Endothelial cell of umbilical vein (primary cell): Measurements from ENCODE around the gene ARHGEF16. TPM values are rescaled to one million over a fixed set of nuclear protein-coding genes. Genes with fewer than 3 reads are reported as not detected.

Experiments used
- BruUV-seq: library from RNA; stranded (reverse); fragments of 400-500 nt; replicated peaks from 2 replicates; lab custom pipeline; 2021; lab: Mats Ljungman, UMichigan
- CTCF ChIA-PET: fragments of 300-600, 350-600 bp; sonication (Branson Sonifier 250); formaldehyde crosslinking; loops from one replicate; lab custom pipeline; 2021; ENCODE audit warnings: antibody characterized with exemption, inconsistent platforms; lab: Charles Lee
- POLR2A ChIA-PET: fragments of 300-600, 350-600 bp; sonication (Branson Sonifier 250); formaldehyde crosslinking; loops from one replicate; lab custom pipeline; 2021; ENCODE audit warnings: antibody characterized with exemption, inconsistent platforms; lab: Charles Lee
- DNase-seq: peaks from one replicate; pipeline ENCODE4 v3.0.0-alpha.2; 2011; ENCODE audit warnings: low read depth, low spot score
- FAIRE-seq: peaks from 2 replicates; lab custom pipeline; 2011; peaks lifted over from hg19 to GRCh38; lab: Jason Lieb, UNC
- H2AFZ ChIP-seq: 2 replicates; pipeline ENCODE4 v1.6.0; 2012; ENCODE audit warnings: low read depth, low read length, control low read depth, inconsistent platforms
- H3K27ac ChIP-seq: 2 replicates; pipeline ENCODE4 v1.5.1; 2011; ENCODE audit warnings: low read depth, mild to moderate bottlenecking, control low read depth, low read length, moderate library complexity; ENCODE audit not compliant: insufficient read depth
- H3K27me3 ChIP-seq, 2 experiments: 2 replicates each; pipeline versions ENCODE4 v1.6.0 to v1.6.1; 2011; ENCODE audit warnings: low read length in 2 of 2, mixed read lengths in 1 of 2; ENCODE audit not compliant: control insufficient read depth in 2 of 2, insufficient read depth in 2 of 2
- H3K36me3 ChIP-seq, 2 experiments: 2 replicates in 1 of 2; 3 replicates in 1 of 2; pipeline ENCODE4 v1.5.1; 2011; ENCODE audit warnings: low read length in 2 of 2, mild to moderate bottlenecking in 1 of 2, moderate library complexity in 1 of 2; ENCODE audit not compliant: control insufficient read depth in 2 of 2, insufficient read depth in 2 of 2; ENCODE audit errors: extremely low read depth in 1 of 2
- H3K4me1 ChIP-seq: 3 replicates; pipeline ENCODE4 v1.5.1; 2011; ENCODE audit warnings: mild to moderate bottlenecking, low read length; ENCODE audit not compliant: control insufficient read depth, insufficient read depth; ENCODE audit errors: extremely low read depth
- H3K4me2 ChIP-seq: 2 replicates; pipeline ENCODE4 v1.6.1; 2011; ENCODE audit warnings: low read length, control low read depth, mixed read lengths; ENCODE audit not compliant: insufficient read depth
- H3K4me3 ChIP-seq, 3 experiments: fragments of 200-600 bp in 1 of 3; sonication (generic), shearing (Covaris generic) in 1 of 3; replicated peaks in 1 of 3; 2 replicates each; pipeline ENCODE4 v1.5.1; 2011 to 2016; ENCODE audit warnings: control low read depth in 3 of 3, low read length in 3 of 3, mild to moderate bottlenecking in 2 of 3, inconsistent platforms in 1 of 3, low read depth in 1 of 3, moderate library complexity in 1 of 3; ENCODE audit not compliant: insufficient read depth in 1 of 3
- H3K79me2 ChIP-seq: 2 replicates; pipeline ENCODE4 v1.6.0; 2012; ENCODE audit warnings: low read length, inconsistent platforms; ENCODE audit not compliant: control insufficient read depth, insufficient read depth
- H3K9ac ChIP-seq: replicated peaks from 2 replicates; pipeline ENCODE3; 2011; ENCODE audit warnings: low read length, control low read depth; ENCODE audit not compliant: insufficient read depth; ENCODE audit errors: extremely low read depth
- H3K9me1 ChIP-seq: replicated peaks from 3 replicates; pipeline ENCODE4 v1.6.0; 2011; ENCODE audit warnings: mild to moderate bottlenecking, low read length; ENCODE audit not compliant: control insufficient read depth, insufficient read depth; ENCODE audit errors: extremely low read depth
- H3K9me3 ChIP-seq: replicated peaks from 2 replicates; pipeline ENCODE4 v1.5.1; 2012; ENCODE audit warnings: low read length, inconsistent platforms; ENCODE audit not compliant: control insufficient read depth, insufficient read depth
- H4K20me1 ChIP-seq: replicated peaks from 2 replicates; pipeline ENCODE3; 2011; ENCODE audit warnings: mild to moderate bottlenecking, low read length; ENCODE audit not compliant: control insufficient read depth, insufficient read depth; ENCODE audit errors: extremely low read depth
- EZH2 ChIP-seq: IDR thresholded peaks from 2 replicates; pipeline ENCODE4 v1.6.1; 2012; ENCODE audit warnings: borderline replicate concordance, low read depth, mild to moderate bottlenecking, moderate library complexity, low read length, inconsistent platforms; ENCODE audit not compliant: severe bottlenecking
- FOS ChIP-seq: IDR thresholded peaks from 2 replicates; pipeline ENCODE4 v1.6.1; 2011; ENCODE audit warnings: mild to moderate bottlenecking, low read length, moderate library complexity, borderline replicate concordance; ENCODE audit not compliant: insufficient read depth
- GATA2 ChIP-seq: IDR thresholded peaks from 2 replicates; pipeline ENCODE4 v1.7.0; 2011; ENCODE audit warnings: low read depth, mild to moderate bottlenecking, moderate library complexity, mixed read lengths, low read length; ENCODE audit not compliant: insufficient read length, insufficient read depth
- JUN ChIP-seq: IDR thresholded peaks from 2 replicates; pipeline ENCODE4 v1.6.1; 2011; ENCODE audit warnings: borderline replicate concordance, low read depth; ENCODE audit not compliant: insufficient read length, insufficient read depth
- MYC ChIP-seq: IDR thresholded peaks from one replicate; pipeline ENCODE4 v1.6.1; 2011; ENCODE audit warnings: mild to moderate bottlenecking, low read depth, low read length
- POLR2A ChIP-seq: IDR thresholded peaks from 2 replicates; pipeline ENCODE4 v1.6.1; 2012; ENCODE audit warnings: low read depth, mild to moderate bottlenecking, control low read depth, low read length
- POLR2AphosphoS5 ChIP-seq: IDR thresholded peaks from 2 replicates; pipeline ENCODE4 v1.6.1; 2012; ENCODE audit warnings: low read depth, mild to moderate bottlenecking, control low read depth, low read length, moderate library complexity; ENCODE audit not compliant: insufficient read depth
- dilution Hi-C: fragments of 300-500 bp; cut with MboI; formaldehyde crosslinking; loops from one replicate; pipeline ENCODE4 v1.15.0; 2019; ENCODE audit warnings: low sequenced_read_pairs; ENCODE audit not compliant: extremely low pct_ligation_motif_present
- intact Hi-C: fragments of 100-400 bp; cut with micrococcal nuclease; formaldehyde crosslinking; loops from one replicate; pipeline ENCODE4 v1.10.0; 2022
- polyA plus RNA-seq, 4 experiments: library from polyadenylated mRNA; depleted of rRNA in 3 of 4; stranded (reverse) in 3 of 4; unstranded in 1 of 4; fragments of >200 nt; gene quantifications; 2 replicates each; pipeline versions ENCODE4 v1.2.1 to v1.2.3, GENCODE V29; 2011 to 2012; ENCODE audit warnings: missing spikeins in 1 of 4
- total RNA-seq: library from RNA; stranded (reverse); gene quantifications from 2 replicates; pipeline ENCODE4 v1.2.3, GENCODE V29; 2021
- TF ChIP-seq, protein P1 (sequence below): IDR thresholded peaks from 2 replicates; pipeline ENCODE4 v1.6.1; 2011; ENCODE audit not compliant: insufficient read depth, insufficient read length
- TF ChIP-seq, protein P2 (sequence below), 2 donors: IDR thresholded peaks; 1 replicate in 1 of 2; 2 replicates in 1 of 2; pipeline ENCODE4 v1.5.1; 2011; ENCODE audit warnings: low read length in 2 of 2, mild to moderate bottlenecking in 2 of 2, moderate library complexity in 2 of 2, control low read depth in 1 of 2, inconsistent platforms in 1 of 2, low read depth in 1 of 2; ENCODE audit not compliant: insufficient read depth in 1 of 2; ENCODE audit errors: extremely low read depth in 1 of 2

Gene ARHGEF16
- total and polyA plus RNA-seq, 2 donors (not counting 3 experiments of a cell fraction or from before 2014, with no cell fraction given), result 0.52 to 1.3 TPM

DNA sequence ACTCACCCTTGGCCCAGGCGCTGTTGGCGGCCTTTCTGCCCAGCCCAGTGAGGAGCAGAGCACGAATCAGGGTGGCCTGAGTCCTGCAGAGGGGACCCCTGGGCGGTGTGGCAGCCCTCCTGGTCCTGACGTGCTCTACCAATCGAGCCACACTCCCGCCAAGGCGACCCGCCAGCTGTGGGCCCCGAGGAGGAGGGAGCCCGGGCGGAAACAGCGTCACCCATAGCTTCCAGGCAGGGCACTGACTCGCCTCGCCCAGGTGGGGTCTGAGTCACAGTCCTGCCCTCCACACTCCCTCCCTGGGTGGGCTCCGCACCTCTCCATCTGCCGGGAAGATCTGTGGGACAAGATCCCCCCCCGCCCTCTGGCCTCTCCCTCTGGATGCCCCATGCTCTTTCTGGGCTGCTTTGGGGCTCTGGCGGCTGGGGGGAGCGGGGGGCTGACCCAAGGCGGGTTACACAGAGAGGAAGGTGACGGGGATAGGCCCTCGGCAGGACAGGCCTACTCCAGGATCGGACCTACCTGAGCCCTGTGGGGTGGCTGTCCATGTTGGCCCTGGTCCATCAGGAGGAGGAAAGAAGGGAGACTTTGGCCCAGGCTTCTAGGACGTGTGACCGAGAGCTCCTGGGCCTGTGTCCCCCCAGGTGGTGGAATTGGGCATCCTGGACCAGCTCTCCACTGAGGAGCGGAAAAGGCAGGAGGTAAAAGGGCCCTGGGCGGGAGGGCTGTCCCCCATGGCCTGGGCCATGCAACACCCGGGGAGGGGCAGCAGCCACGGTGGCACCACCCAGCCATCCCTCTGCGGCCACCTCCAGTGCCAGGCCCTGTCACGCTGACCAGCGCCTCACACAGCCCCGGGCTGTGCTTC lies 14.0 kb downstream of the ARHGEF16 start:
- intact Hi-C loops (no loop called here), dilution Hi-C loops (no loop called here)
- no peaks in the 10 kb centered on the region for H3K27me3 ChIP-seq
- H3K9me1 ChIP-seq, result no peaks in the 10 kb centered on the region
- H3K4me3 ChIP-seq, result no peak overlapping the region
- no peak overlapping the region for H3K9ac ChIP-seq
- BruUV-seq, result no TSS peak
- DNase-seq (no peak), FAIRE-seq (no peak)
- no peaks in the 10 kb centered on the region for H3K36me3 ChIP-seq
- H3K27ac ChIP-seq, result no peak overlapping the region
- no peak overlapping the region for H3K4me2 ChIP-seq
- no peaks in the 10 kb centered on the region for H3K9me3 ChIP-seq
- TF ChIP-seq FOS (no peak), EZH2 (no peak), MYC (no peak), POLR2A (no peak), POLR2AphosphoS5 (no peak), JUN (no peak), GATA2 (no peak)
- TF ChIP-seq, protein P1, sequence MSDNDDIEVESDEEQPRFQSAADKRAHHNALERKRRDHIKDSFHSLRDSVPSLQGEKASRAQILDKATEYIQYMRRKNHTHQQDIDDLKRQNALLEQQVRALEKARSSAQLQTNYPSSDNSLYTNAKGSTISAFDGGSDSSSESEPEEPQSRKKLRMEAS, result no peak
- TF ChIP-seq, protein P2, sequence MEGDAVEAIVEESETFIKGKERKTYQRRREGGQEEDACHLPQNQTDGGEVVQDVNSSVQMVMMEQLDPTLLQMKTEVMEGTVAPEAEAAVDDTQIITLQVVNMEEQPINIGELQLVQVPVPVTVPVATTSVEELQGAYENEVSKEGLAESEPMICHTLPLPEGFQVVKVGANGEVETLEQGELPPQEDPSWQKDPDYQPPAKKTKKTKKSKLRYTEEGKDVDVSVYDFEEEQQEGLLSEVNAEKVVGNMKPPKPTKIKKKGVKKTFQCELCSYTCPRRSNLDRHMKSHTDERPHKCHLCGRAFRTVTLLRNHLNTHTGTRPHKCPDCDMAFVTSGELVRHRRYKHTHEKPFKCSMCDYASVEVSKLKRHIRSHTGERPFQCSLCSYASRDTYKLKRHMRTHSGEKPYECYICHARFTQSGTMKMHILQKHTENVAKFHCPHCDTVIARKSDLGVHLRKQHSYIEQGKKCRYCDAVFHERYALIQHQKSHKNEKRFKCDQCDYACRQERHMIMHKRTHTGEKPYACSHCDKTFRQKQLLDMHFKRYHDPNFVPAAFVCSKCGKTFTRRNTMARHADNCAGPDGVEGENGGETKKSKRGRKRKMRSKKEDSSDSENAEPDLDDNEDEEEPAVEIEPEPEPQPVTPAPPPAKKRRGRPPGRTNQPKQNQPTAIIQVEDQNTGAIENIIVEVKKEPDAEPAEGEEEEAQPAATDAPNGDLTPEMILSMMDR (IDR thresholded peaks at IDR 0.05; ENCODE audit: extremely low read depth in 1 of 2, insufficient read depth in 1 of 2, low read depth in 1 of 2, low read length in 2 of 2), result no peak
- CTCF ChIA-PET, result interaction anchor here (0.7 kb wide), 1 partner anchor 16 kb away, joined by 4 read pairs; no protein-coding TSS in a partner anchor
- POLR2A ChIA-PET, result no interaction called here
- H3K79me2 ChIP-seq, result no peaks in the 10 kb centered on the region
- H3K4me1 ChIP-seq, result peaks cover 4% of the 10 kb centered on the region
- H2AFZ ChIP-seq, result no peak overlapping the region
- H4K20me1 ChIP-seq, result no peaks in the 10 kb centered on the region
